ENCODE measurements around the gene GREB1.

GREB1 gene

DNA sequence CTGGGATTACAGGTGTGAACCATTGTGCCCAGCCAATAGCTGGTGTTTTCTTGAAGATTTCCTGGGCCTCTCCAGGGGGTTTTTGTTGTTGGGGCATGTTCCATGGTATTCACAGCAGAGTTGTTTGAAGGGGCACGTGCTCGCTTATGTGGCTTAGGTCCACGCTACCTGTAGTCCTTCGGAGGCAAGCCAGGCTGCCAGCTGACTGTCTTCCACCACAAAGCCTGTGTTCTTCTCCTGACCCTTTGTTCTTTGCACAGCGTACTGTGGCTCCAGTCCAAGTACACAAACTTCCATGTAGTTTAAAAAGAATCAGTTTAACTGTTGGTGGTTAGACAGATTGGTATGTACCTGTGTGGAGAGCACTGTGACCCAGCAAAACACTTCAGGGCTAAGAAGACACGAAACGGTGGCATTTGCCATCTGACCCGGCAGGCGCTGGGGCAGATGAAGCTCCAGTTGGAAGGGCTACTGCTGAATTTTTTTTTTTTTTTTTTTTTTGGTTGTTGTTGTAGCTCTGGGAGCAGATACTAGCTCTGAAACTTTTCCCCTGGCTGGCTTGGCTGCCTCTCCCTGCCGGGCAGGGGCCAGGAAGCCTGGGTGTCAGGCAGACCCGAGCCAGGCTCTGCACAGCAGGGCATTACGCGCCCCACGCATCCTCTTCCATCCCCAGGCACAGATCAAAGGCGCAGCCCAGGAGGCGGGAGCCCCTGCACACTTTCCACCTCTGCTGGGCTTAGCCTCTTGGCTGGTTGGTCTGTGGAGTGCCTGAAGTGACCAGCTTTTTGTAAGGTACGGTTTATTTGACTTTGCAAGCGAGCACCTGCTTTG is 5.7 kb downstream of the GREB1 start:
- DNase-seq (ENCODE audit: low spot score) = no peak

DNA sequence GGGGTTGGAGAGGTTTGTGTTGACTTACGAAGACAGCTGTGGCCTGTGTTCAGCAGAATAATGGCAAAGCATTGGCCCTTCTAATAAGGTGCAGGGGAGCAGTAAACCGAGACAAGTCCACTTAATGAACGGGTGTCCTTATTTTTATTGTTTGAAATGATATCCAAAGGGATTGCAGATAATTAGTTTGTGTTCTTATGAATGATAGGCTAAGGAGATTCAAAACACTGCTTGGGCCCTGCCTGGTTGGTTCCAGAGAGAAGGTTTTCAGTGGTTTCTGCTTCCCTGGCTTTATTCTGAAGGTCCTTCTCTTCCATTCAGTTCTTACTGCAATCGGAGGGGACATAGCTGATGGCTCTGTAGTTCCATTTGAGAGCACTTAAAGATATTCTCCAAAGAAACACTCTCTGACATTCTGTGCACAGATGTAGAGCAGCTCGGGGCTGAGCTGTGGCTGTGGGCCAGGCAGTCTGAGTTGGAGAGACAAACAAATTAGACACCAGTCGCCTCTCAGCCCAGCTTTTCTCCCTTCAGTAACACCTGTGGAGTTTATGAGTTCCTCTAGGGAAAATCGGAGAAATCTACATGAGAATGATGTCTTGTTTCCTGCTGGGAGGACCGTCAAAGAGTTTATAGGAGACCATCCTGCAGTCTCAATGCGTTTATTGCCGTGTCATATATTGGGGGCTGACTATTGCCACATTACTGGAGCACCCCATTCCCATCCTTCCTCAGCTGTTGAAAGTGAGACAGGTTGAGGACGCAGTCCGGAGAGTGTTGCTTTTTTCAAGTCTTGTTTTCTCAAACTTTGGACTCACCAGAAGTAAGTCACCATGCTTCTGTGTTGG is 6.5 kb downstream of the GREB1 start:
- DNase-seq (ENCODE audit: low spot score) = no peak

DNA sequence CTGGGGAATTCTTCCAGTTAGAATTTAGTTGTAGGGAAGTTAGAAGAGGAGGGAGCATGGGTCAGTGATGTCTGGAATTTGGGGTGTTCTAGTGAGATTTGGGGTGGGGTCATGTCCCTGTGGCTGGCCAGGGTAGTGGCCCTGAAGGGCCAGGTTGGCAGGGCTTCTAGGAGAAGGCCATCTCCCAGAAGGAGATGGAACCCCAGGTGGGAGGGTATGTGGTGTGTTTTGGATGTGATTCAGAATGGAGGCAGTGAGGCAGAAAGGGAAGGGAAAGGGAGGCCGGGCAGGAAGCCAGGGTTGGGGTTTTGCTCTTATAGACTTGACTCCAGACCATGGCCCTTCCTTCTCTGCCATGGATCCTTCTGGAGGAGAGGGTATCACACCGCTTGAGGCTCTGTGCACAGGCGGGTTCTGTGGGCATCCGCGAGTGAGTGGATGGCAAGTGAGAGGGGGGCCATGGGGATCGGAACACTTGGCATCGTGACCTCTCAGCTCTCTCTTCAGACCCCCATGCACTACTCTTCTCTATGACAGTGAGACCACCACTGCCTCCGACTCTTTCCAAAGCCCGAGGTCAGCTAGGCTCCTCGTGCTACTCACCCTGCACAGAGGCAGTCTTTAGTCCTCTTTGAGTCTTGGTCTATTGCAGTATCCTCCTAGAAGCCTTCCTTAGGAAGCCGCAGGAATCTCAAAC is 7.3 kb downstream of the GREB1 start:
- DNase-seq (ENCODE audit: low spot score) = no peak

DNA sequence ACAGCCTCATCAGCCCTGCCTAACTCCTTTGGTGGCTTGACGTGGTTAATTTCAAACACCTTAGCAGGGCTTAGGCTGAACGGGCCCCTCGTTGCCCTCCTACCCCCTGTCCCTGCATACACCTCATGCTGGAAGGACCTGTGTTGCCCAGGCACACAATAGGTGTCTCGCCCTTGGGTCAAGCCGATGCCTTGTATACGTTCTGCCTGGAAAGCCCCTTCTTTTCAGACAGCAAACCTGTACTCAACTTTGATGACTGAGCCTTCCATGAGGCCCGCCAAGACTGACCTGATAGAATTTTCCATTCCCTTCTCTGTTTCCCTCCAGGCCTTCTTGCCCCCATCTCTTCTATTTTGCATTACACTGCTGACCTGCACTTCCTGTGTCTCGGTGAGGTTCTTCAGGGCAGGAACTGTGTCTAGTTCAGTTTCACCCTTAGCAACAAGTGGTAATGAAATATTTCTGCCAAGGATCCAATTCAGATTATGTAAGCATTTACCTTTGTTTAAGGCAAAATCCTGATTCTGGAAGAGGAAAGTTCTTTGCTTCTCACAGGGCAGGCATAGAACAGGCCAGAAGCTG is 7.9 kb downstream of the GREB1 start:
- DNase-seq (ENCODE audit: low spot score) = no peak

DNA sequence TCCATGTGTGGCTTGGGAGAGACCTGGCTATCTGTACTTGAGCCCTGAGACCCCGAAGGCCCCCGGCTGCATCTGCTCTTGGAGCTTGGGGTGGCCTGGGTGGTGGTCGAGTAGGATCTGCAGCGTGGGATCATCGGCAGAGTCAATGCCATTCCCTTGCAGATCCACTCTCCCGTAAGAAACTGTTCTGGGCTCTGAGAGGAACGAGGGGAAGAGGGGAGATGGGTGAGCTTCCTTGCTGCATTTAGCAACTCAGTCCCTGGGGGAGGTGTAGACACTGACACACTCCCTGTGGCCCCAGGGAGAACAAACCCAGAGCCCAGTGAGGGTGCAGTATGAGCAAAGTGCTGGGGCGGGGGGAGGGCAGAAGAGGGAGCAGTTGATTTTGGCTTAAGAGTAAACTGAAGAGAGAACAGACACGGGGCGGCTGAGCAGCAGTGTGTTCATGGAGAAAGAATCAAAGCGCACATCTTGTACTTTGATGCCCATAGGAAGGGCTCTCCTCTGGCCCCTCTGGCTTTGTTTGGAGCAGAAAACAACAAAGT is 8.5 kb downstream of the GREB1 start:
- no peak for DNase-seq (ENCODE audit: low spot score)

DNA sequence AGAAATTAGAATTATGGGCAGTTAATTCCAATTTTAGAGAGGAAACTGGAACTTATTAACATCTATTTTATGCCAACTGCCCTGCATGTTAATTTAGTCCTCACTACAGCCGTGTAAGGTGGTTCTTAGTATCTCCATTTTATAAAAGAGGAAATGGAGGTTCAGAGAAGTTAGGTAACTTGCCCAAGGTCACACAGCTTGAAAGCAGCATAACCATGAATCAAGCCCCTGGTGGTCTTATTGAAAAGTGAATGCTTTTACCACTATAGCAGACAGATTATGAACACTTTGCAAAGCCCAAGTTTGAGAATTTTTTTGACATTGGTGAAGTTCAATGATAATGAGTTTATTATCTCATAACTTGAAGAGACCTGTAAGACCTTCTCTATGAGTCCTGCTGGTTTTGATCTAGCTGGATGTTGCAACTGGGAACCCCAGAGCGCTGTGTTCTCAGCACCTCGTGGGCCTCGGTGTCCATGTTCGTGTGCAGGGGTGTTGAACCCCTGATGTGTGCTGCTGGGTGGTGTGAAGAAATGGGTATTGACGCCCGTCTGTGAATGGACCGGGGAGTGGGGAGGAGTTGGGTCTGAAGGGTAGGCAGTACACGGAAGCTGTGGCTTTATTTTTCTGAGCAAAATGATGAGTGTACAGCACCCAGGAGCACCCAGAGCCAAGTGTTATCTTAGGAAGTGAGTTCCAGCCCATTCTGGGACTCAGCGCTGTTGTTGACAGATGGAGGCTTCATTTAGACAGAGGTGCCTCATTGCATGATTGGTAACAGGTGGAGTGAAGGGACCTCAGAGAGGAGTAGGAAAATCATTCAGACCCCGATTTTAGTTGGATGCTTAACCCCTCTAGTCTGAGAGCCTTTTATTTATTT is 9.7 kb downstream of the GREB1 start:
- no peak for DNase-seq (ENCODE audit: low spot score)

DNA sequence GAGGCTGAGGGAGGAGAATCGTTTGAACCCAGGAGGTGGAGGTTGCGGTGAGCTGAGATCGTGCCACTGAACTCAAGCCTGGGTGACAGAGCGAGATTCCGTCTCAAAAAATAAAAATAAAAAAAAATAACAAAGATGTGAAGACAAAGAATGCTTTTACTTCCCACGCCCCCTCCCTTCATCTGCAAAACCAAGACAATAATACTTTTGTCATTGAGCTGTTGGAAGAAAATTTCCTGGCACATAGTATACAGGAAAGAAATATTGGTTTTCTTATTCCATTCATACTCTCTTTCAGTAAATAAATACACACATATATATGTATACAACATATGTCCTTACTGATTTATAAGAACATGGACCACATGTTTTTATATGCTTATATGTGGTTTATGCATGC is 12.2 kb downstream of the GREB1 start:
- DNase-seq (ENCODE audit: low spot score) = no peak

DNA sequence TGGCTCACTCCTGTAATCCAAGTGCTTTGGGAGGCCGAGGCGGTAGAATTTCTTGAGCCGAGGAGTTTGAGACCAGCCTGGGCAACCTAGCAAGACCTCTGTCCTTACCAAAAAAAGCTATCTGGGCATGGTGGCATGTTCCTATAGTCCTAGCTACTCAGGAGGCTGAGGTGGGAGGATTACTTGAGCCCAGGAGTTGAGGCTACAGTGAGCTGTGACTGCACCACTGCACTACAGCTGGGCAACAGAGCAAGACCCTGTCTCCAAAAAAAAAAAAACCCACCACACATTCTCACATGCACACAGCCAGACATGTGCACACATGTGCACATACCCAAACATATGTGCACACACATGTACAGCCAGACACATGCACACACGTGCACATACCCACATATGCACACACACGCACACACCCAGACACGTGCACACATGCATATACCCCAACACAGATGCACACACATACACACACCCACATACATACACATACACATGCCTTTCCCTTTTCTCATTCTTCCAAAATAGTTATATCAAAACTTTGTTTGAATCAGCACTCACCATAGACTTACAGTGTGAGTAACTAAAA is 14.2 kb downstream of the GREB1 start:
- DNase-seq (ENCODE audit: low spot score) = no peak

DNA sequence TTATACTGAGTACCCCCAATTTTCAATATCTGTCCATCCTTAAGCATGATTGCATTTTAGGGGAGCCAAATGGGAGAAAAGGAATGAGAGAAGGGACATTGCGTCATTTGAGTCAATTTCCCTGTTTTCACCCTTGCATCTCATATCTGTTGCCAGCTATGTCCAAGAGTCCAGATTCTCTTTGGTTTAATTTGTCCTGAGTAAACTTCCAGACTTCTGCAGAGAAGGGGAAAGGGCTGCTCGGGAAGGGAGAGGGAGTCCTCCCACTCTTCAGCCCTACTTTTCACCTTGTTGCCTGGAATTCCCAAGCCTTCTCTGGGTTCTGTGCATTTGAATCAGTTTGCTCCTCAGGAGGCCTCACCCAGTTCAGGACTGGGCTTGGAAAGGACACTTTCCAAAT is 16.5 kb downstream of the GREB1 start:
- no peak for DNase-seq (ENCODE audit: low spot score)

DNA sequence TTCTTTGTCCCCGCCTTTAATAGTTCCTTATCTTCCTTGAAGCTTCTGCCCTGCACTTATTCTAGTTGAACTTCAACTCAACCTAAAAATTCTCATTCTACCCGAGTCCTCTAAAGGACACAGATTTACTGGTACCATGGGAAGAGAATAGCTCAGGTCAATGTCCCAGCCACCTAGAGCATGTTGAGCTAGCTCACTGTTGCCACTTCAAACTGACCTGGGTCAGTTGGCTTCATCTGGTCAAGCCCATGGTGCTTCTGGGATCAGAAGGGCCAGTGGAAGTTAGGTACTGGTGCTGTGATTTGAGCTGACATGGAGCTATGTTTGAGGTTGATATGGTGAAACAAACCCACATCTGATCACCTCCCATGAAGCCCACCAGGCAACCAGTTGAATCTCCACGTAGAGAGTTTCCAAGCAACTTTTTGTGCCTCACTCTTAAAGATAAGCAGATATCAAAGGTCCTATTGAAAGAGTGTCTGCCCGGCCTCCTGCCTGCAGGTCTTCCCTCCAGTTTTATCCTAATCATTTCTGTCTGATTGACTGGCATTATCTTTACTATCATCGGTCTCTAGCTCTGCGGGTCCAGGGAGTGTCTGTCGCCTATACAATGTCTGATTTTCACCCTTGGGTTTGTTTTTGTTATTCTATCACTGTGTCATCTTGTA is 17.2 kb downstream of the GREB1 start:
- DNase-seq (ENCODE audit: low spot score) = no peak

DNA sequence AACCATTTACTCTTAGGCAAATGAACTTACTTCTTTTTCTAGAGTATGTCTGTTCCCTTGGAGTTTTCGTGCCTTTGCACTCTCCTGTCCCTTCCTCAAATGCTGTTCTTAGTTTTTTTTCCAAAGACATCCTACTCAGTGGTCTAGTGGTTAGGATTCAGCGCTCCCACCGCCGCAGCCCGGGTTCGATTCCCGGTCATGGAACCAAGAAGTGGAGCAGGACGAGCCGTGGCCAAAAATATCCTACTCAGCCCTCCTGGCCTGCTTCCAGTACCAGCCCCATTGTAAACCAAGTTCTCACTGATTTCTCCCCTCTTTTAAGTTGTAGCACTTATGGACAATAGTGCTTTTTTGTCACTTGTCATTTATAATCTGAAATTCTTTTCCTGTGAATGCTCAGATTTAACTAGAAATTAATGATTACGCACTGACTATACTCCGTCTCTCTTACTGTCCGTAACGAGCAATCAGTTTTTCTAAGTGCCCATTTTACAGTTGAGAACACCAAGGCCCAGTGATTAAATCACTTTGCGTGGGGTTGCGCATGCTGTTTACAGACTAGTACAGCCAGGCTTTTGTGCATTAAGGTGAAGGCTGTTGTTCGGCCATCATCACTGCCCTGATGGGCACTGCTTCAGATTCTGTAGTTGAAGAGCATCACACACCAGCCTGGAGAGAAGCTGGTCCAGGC is 17.9 kb downstream of the GREB1 start:
- no peak for DNase-seq (ENCODE audit: low spot score)

DNA sequence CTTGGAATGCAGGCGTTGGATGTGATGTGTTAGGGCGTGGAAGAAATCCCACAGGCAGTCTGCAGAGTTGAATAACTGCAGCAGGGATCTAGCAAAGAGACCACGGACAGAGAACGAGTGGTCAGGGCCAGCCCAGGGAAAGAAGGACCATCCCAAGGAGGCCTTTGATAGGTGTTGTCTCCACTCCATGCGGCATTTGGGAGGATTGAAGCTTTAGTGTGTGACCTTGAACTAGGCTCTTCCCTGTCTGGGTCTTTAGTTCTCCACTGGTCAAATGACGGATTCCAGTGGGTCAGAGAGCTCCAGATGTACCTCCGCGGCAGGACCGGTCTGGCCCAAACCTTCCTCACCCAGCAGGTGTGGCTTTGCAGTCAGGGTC is 18.4 kb downstream of the GREB1 start:
- DNase-seq (ENCODE audit: low spot score) = no peak

DNA sequence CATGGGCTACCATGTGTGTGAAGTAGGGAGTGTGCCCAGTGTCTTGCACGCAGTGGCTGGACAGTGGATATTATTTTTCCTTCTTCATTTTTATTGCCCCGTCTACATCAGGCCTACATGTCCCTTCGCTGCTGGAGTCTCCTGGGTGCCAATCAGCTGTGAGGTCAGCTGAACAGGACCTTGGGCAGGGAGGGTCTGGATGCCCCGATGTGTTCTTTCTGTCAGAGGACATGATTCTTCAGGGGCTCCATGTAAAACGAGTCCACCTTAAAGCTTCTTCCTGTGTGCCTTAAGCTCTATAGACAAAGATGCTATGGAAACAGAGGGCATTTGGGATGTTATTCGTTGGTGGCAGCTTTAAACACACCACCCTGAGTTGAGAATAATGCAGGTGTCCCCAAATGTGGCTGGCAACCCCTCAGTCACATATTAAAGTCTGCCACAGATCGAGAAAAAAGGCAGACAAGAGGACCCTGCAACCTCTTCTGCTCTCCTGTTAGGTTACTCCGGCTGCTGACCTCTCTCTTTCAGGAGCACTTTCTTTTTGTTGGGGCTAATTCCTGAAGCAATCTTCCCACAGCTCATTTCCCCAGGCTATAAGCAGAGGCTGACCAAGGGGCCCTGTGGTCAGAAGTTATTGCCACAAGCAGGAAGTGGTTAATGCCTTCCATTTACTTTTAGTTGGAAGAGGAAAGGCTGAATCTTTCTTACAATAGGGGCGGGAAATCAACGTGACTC is 20.0 kb downstream of the GREB1 start:
- no peak for DNase-seq (ENCODE audit: low spot score)

DNA sequence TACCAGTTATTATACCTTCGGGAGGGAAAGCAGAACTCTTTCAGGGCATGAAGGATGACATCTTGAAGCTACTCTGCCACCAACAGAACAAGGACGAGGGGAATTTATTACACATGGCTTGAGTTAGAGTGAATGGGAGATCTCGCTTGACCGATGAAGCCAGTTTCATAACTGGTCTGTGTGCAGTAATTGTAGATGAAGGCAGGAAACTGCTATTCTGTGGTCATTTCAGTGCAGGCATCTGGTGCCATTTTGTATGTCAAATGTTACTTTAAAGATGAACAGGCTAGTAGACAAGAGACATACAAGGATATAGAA is 20.5 kb downstream of the GREB1 start:
- no peak for DNase-seq (ENCODE audit: low spot score)

DNA sequence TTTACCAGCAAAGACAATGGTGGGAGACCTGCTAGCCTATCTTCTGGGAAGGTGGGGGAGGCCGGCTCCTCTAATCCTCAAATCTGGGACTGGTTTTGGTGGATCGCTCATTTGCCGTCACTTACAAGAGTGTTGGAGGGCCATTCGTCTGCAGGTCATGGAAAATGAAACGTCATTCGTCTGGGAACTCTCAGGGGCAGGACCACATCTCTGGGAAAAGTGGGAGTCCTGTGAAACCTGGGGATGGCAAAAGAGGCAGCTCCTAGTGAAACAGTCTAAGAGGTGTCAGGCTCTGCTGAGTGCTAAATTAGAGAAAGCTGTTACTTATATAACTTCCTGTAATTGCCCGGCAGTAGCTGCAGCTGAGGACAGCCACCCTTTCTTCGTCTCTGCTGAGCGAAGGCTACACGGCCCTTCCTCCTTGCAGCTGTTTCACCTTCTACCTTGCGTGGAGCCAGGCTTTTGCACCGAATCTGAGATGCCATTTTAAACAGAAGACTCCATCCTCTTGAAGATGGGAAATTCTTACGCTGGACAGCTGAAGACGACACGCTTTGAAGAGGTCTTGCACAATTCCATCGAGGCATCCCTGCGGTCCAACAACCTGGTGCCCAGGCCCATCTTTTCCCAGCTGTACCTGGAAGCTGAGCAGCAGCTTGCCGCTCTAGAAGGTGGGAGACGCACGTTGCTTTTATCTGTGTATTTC is 22.4 kb downstream of the GREB1 start:
- DNase-seq (ENCODE audit: low spot score) = no peak

DNA sequence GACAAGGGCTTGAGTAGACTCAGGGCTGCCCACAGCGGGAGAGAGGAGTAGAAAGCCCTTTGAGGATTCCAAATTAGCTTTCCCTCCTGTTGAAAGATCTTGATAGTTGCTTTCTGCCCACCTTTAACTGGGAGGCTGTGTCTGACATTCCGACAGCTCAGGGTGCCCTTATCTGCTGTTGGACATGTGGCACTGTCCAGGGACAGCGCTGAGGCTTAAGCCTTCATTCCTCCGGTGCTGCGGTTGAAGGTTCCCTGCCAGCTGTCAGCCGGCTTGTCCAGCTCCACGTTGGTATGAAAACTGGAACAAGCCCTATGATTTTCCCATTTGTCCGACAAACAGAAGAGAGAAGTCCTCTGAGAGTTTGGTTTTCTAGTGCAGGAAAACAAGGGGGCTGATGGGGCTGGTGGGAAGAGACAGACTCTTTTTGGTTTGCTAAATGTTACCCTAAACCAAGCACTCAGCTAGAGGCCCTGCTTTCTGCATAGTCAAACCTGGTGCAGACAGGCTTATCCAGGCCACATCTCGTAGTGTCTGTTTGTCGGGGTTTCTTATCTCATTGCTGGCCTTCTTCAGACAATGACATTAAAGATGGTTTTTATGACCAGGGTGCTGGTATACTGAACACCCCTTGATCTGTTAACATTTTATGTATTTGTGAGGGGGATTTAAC is 24.5 kb downstream of the GREB1 start:
- DNase-seq (ENCODE audit: low spot score) = no peak

DNA sequence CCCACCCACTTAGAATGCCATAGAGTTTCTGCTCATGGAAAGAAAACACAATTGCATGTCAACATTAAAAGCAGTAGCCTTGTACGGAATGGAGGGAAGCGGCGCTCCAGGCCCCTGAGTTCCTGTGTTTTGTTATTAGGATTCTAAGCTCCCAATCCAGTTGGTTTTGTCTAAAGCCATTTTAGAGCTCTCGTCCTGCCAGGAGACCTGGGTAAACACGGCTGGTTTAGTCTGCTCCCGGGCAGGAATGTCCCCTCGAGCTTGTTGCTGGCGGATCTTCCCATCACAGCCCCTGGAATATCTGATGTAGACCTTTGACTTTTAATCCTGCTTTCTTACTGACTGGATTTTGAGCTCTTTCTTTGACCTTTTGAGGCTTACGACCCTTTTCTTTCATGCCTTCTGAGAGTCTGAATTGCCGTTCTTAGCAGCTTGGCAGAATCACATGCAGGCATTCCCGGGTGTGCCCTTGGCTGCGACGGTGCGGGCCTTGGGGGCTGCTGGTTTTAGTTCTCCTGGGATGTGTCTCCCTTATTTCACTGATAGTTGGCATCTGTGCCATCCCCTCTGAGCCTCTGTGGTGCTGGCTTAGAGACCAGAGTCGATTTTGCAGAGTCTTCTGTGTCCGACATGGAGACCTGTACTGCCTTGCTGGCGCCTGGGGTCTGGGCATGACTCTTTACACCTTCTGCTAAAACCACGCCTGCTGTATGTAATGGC is 25.4 kb downstream of the GREB1 start:
- no peak for DNase-seq (ENCODE audit: low spot score)

Data from AG20443 (cell line).